Measurements from ENCODE around the gene ASTN2. TPM values are rescaled to one million over a fixed set of nuclear protein-coding genes. Genes with fewer than 3 reads are reported as not detected.

The ASTN2 gene
- total and polyA plus RNA-seq, 10 of the 15 experiments (the other 5 are each of a cell fraction or from before 2014, with no cell fraction given) = 1.4 to 15.7 (median 7.0) TPM

GRCh38 chr9:116777116-116777515 lies 637.7 kb downstream of the ASTN2 start:
- H3K27me3 ChIP-seq (replicated peaks in 1 of 2; ENCODE audit: control insufficient read depth in 2 of 2, insufficient read depth in 2 of 2, low read length in 1 of 2) = no peaks in the 10 kb centered on the region
- ChIA-PET RAD21 (ENCODE audit: unreplicated experiment) (no interaction called here), CTCF (no interaction called here), SMC1A (ENCODE audit: uncharacterized antibody, unreplicated experiment) (no interaction called here), POLR2A (no interaction called here)
- no peak for TF ChIP-seq SUZ12 (IDR thresholded peaks at IDR 0.05; ENCODE audit: unreplicated experiment)
- TF ChIP-seq CTCF (IDR thresholded peaks at IDR 0.05 in 2 of 3, conservative IDR thresholded peaks at IDR 0.05 in 1 of 3; ENCODE audit: control insufficient read depth in 2 of 3, extremely low read depth in 1 of 3, insufficient read depth in 1 of 3, low read depth in 3 of 3, low read length in 3 of 3) = no peak
- no peak for TF ChIP-seq CBX3 (IDR thresholded peaks at IDR 0.05; ENCODE audit: borderline replicate concordance, low read depth)
- no TSS peak for BruUV-seq (replicated peaks)
- ATAC-seq (no peak), DNase-seq (ENCODE audit: low read depth, low spot score) (no peak), FAIRE-seq (no peak)
- intact Hi-C loops (cut with micrococcal nuclease; ENCODE audit: unreplicated experiment) (no loop called here), in situ Hi-C loops (cut with MboI) (no loop called here)
- H3K4me2 ChIP-seq (ENCODE audit: control insufficient read depth, insufficient read depth) = no peak overlapping the region
- no peaks in the 10 kb centered on the region for H3K36me3 ChIP-seq (ENCODE audit: control insufficient read depth in 2 of 2, insufficient read depth in 2 of 2, low read length in 1 of 2)
- H3K9me3 ChIP-seq (replicated peaks; ENCODE audit: control insufficient read depth, insufficient read depth, low read length) = no peaks in the 10 kb centered on the region
- WGBS (ENCODE audit: insufficient coverage, insufficient replicate concordance, low lambda C conversion rate, missing lambda C conversion rate) = 61% methylated on average over 3 of the region's 3 CpGs
- H3K9ac ChIP-seq (ENCODE audit: control insufficient read depth, insufficient read depth, low read length) = no peak overlapping the region
- no peaks in the 10 kb centered on the region for H3K4me1 ChIP-seq (ENCODE audit: control insufficient read depth, insufficient read depth, low read length)
- no peak overlapping the region for H3K27ac ChIP-seq (ENCODE audit: control insufficient read depth, insufficient read depth)
- H3K79me2 ChIP-seq (ENCODE audit: control insufficient read depth, insufficient read depth, low read length) = no peaks in the 10 kb centered on the region
- no peak overlapping the region for H3K4me3 ChIP-seq
- no peak overlapping the region for H2AFZ ChIP-seq (ENCODE audit: control insufficient read depth, low read depth, low read length)
- no peaks in the 10 kb centered on the region for H4K20me1 ChIP-seq (ENCODE audit: control insufficient read depth, insufficient read depth)

- H3K27ac ChIP-seq (ENCODE audit: control insufficient read depth, insufficient read depth) = no peak overlapping the region
- H4K20me1 ChIP-seq (ENCODE audit: control insufficient read depth, insufficient read depth) = no peaks in the 10 kb centered on the region
- no peak overlapping the region for H3K4me3 ChIP-seq
- POLR2A ChIA-PET = no interaction called here
- no peak for TF ChIP-seq STAT3 (IDR thresholded peaks at IDR 0.05; ENCODE audit: low read depth, low read length)
- no peak for TF ChIP-seq BCLAF1 (IDR thresholded peaks at IDR 0.05)
- in situ Hi-C loops (cut with MboI) = no loop called here
- H3K27me3 ChIP-seq (replicated peaks in 1 of 2; ENCODE audit: control insufficient read depth in 2 of 2, insufficient read depth in 2 of 2, low read length in 1 of 2) = no peaks in the 10 kb centered on the region
- BruUV-seq (replicated peaks) = no TSS peak
- SMC1A ChIA-PET (ENCODE audit: uncharacterized antibody, unreplicated experiment) = no interaction called here
- no peaks in the 10 kb centered on the region for H3K36me3 ChIP-seq (ENCODE audit: control insufficient read depth in 2 of 2, insufficient read depth in 2 of 2, low read length in 1 of 2)
- H3K79me2 ChIP-seq (ENCODE audit: control insufficient read depth, insufficient read depth, low read length) = no peaks in the 10 kb centered on the region
- RAD21 ChIA-PET (ENCODE audit: unreplicated experiment) = no interaction called here
- no peak overlapping the region for H2AFZ ChIP-seq (ENCODE audit: control insufficient read depth, low read depth, low read length)
- CTCF ChIA-PET = interaction anchor here (1.1 kb wide), 1 partner anchor 86 kb away, joined by 5 read pairs; no protein-coding TSS in a partner anchor
- no peak overlapping the region for H3K4me2 ChIP-seq (ENCODE audit: control insufficient read depth, insufficient read depth)
- no peaks in the 10 kb centered on the region; the same call in 2 of the 3 replicates for H3K9me3 ChIP-seq (replicated peaks; ENCODE audit: control insufficient read depth, insufficient read depth, low read length)
- H3K9ac ChIP-seq (ENCODE audit: control insufficient read depth, insufficient read depth, low read length) = no peak overlapping the region
- intact Hi-C loops (cut with micrococcal nuclease; ENCODE audit: unreplicated experiment) = no loop called here
- ATAC-seq = no peak
- DNase-seq (ENCODE audit: low read depth, low spot score) = no peak
- no peaks in the 10 kb centered on the region for H3K4me1 ChIP-seq (ENCODE audit: control insufficient read depth, insufficient read depth, low read length)
- WGBS (ENCODE audit: insufficient coverage, insufficient replicate concordance, low lambda C conversion rate, missing lambda C conversion rate) = 9% methylated on average over 4 of the region's 4 CpGs
- FAIRE-seq = no peak
These were observed 640.3 kb downstream of the ASTN2 start for GRCh38 chr9:116774421-116775180.
